MM.1S (cell line): ENCODE results near the gene ARHGAP31.

Experiments
- CTCF ChIP-seq: fragments of 300-600 bp; sonication (generic); IDR thresholded peaks from 2 replicates; pipeline ENCODE4 v1.5.1; 2016; ENCODE audit warnings: antibody characterized with exemption, low read length, mixed read lengths
- EZH2 ChIP-seq: fragments of 300-600 bp; sonication (generic); optimal IDR thresholded peaks from 2 replicates; pipeline ENCODE3; 2017; ENCODE audit warnings: low read depth, mild to moderate bottlenecking, antibody characterized with exemption, low read length, mixed read lengths

- TF ChIP-seq CTCF (no peak), EZH2 (no peak)
Observed at GRCh38 chr3:119453822-119454221, 159.6 kb downstream of the ARHGAP31 start.
